HG02981 (cell line): ENCODE results near the gene IL22.

ENCODE experiments used
- ATAC-seq: cut with Tn5 transposase; IDR thresholded peaks from one replicate; pipeline ENCODE4 v1.9.1; 2021; ENCODE audit warnings: mild to moderate bottlenecking, moderate library complexity; ENCODE audit not compliant: unreplicated experiment

Gene IL22

GRCh38 chr12:68253504-68253903 is at the start of gene IL22:
TSS of gene IL22 (minus strand) at chr12:68253604. CDS start at chr12:68253448, 156 bp downstream.
- no peak for ATAC-seq

GRCh38 chr12:68297929-68298328 is 44.5 kb upstream of the IL22 start:
- ATAC-seq = no peak

GRCh38 chr12:68294251-68294650 is 40.8 kb upstream of the IL22 start:
- no peak for ATAC-seq

- no peak for ATAC-seq
Measured at GRCh38 chr12:68293347-68293746, 39.9 kb upstream of the IL22 start.

GRCh38 chr12:68292151-68292943 is 38.9 kb upstream of the IL22 start:
- ATAC-seq = no peak

GRCh38 chr12:68291396-68292036 is 38.1 kb upstream of the IL22 start:
- no peak for ATAC-seq

GRCh38 chr12:68290126-68290525 is 36.7 kb upstream of the IL22 start:
- ATAC-seq = peak; percentile 97

- no peak for ATAC-seq
Measured at GRCh38 chr12:68287106-68287505, 33.7 kb upstream of the IL22 start.

GRCh38 chr12:68286396-68286795 is 33.0 kb upstream of the IL22 start:
- ATAC-seq = no peak

- ATAC-seq = no peak
Measured at GRCh38 chr12:68285541-68285940, 32.1 kb upstream of the IL22 start.

GRCh38 chr12:68281322-68282077 is 28.1 kb upstream of the IL22 start:
- no peak for ATAC-seq

- no peak for ATAC-seq
Measured at GRCh38 chr12:68280240-68280639, 26.8 kb upstream of the IL22 start.

GRCh38 chr12:68279227-68280054 is 26.0 kb upstream of the IL22 start:
- ATAC-seq = no peak

- no peak for ATAC-seq
Measured at GRCh38 chr12:68276402-68276930, 23.1 kb upstream of the IL22 start.

GRCh38 chr12:68272732-68273131 is 19.3 kb upstream of the IL22 start:
- ATAC-seq = no peak

- ATAC-seq = no peak
Measured at GRCh38 chr12:68271346-68271745, 17.9 kb upstream of the IL22 start.

- no peak for ATAC-seq
Measured at GRCh38 chr12:68270358-68270757, 17.0 kb upstream of the IL22 start.

- no peak for ATAC-seq
Measured at GRCh38 chr12:68269779-68270178, 16.4 kb upstream of the IL22 start.

- ATAC-seq = no peak
Measured at GRCh38 chr12:68268967-68269366, 15.6 kb upstream of the IL22 start.

- no peak for ATAC-seq
Measured at GRCh38 chr12:68267892-68268396, 14.5 kb upstream of the IL22 start.
